H1 (cell line): ENCODE measurements around the gene DIAPH1. TPM values are rescaled to one million over a fixed set of nuclear protein-coding genes. Genes with fewer than 3 reads are reported as not detected.
A peak's percentile ranks its signal among the peaks of the same experiment; 100 is the strongest.

Source experiments
- ASH2L ChIP-seq: fragments of 200-600, 300-600 bp; sonication (generic); IDR thresholded peaks from one replicate; pipeline ENCODE4 v1.7.1; 2017; ENCODE audit warnings: low read length
- ATF2 ChIP-seq: IDR thresholded peaks from 2 replicates; pipeline ENCODE4 v1.6.1; 2012; ENCODE audit warnings: low read length, inconsistent platforms
- ATF3 ChIP-seq: IDR thresholded peaks from 2 replicates; pipeline ENCODE4 v1.6.1; 2011; ENCODE audit warnings: low read depth, mild to moderate bottlenecking, low read length; ENCODE audit not compliant: insufficient read depth
- BACH1 ChIP-seq: IDR thresholded peaks from 2 replicates; pipeline ENCODE4 v1.6.1; 2012; ENCODE audit warnings: low read length, improper control_type of control experiment
- CREB1 ChIP-seq: IDR thresholded peaks from 2 replicates; pipeline ENCODE4 v1.6.1; 2012; ENCODE audit warnings: inconsistent platforms
- CTCF ChIP-seq, 3 experiments: IDR thresholded peaks; 1 replicate in 2 of 3; 2 replicates in 1 of 3; pipeline versions ENCODE4 v1.5.1 to v1.6.1; 2011; ENCODE audit warnings: low read length in 3 of 3, mild to moderate bottlenecking in 3 of 3, inconsistent platforms in 2 of 3, low read depth in 1 of 3, moderate library complexity in 1 of 3; ENCODE audit not compliant: insufficient read depth in 1 of 3; ENCODE audit errors: control extremely low read depth in 1 of 3
- EP300 ChIP-seq, 2 experiments: IDR thresholded peaks; 1 replicate in 1 of 2; 2 replicates in 1 of 2; pipeline ENCODE4 v1.6.1; 2011 to 2012; ENCODE audit warnings: low read depth in 2 of 2, low read length in 2 of 2, mild to moderate bottlenecking in 2 of 2, borderline replicate concordance in 1 of 2, inconsistent platforms in 1 of 2, moderate library complexity in 1 of 2
- GTF2F1 ChIP-seq: IDR thresholded peaks from 2 replicates; pipeline ENCODE4 v1.6.1; 2012; ENCODE audit warnings: low read depth, low read length, improper control_type of control experiment, borderline replicate concordance
- JUN ChIP-seq: IDR thresholded peaks from 2 replicates; pipeline ENCODE4 v1.6.1; 2011; ENCODE audit warnings: low read depth, mild to moderate bottlenecking, improper control_type of control experiment, low read length
- JUND ChIP-seq: IDR thresholded peaks from 2 replicates; pipeline ENCODE4 v1.6.1; 2011; ENCODE audit warnings: mild to moderate bottlenecking, improper control_type of control experiment, low read length
- MAFK ChIP-seq: IDR thresholded peaks from 2 replicates; pipeline ENCODE4 v1.6.1; 2012; ENCODE audit warnings: low read depth, mild to moderate bottlenecking, improper control_type of control experiment, low read length
- NANOG ChIP-seq: IDR thresholded peaks from 2 replicates; pipeline ENCODE4 v1.6.1; 2011; ENCODE audit warnings: low read length, low read depth, mild to moderate bottlenecking, inconsistent platforms; ENCODE audit not compliant: insufficient read depth, poor library complexity, severe bottlenecking
- POLR2AphosphoS5 ChIP-seq: IDR thresholded peaks from 2 replicates; pipeline ENCODE4 v1.6.1; 2011; ENCODE audit warnings: low read depth, low read length
- TAF1 ChIP-seq: IDR thresholded peaks from 2 replicates; pipeline ENCODE4 v1.6.1; 2011; ENCODE audit warnings: mild to moderate bottlenecking, low read depth, low read length
- TBP ChIP-seq: IDR thresholded peaks from 2 replicates; pipeline ENCODE4 v1.6.1; 2011; ENCODE audit warnings: low read depth, low read length, improper control_type of control experiment
- YY1 ChIP-seq: IDR thresholded peaks from 2 replicates; pipeline ENCODE4 v1.6.1; 2011; ENCODE audit warnings: low read depth, mild to moderate bottlenecking, low read length
- polyA plus RNA-seq, 7 experiments: library from polyadenylated mRNA; depleted of rRNA in 3 of 7; stranded (reverse) in 5 of 7; unstranded in 2 of 7; fragments of >200 nt in 5 of 7; fragments of 200-250 nt in 2 of 7; gene quantifications; 1 replicate in 5 of 7; 2 replicates in 1 of 7; 4 replicates in 1 of 7; pipeline versions ENCODE4 v1.2.1 to v1.2.3, GENCODE V29; 2011 to 2013; ENCODE audit warnings: missing spikeins in 2 of 7, mixed read lengths in 2 of 7
- total RNA-seq: library from RNA; stranded (reverse); fragmentation: NEBNext Ultra II Directional; extraction: Animal tissue kit (Norgen Biotek cat#: 25700); gene quantifications from 2 replicates; pipeline ENCODE4 v1.2.1, GENCODE V29; 2021
- TF ChIP-seq, protein P1 (sequence below): IDR thresholded peaks from 2 replicates; pipeline ENCODE4 v1.6.1; 2011; ENCODE audit warnings: low read length, improper control_type of control experiment

DIAPH1 gene
- total and polyA plus RNA-seq, 2 of the 8 experiments (the other 6 are each of a cell fraction or from before 2014, with no cell fraction given) = 61.2 to 114 TPM

DNA sequence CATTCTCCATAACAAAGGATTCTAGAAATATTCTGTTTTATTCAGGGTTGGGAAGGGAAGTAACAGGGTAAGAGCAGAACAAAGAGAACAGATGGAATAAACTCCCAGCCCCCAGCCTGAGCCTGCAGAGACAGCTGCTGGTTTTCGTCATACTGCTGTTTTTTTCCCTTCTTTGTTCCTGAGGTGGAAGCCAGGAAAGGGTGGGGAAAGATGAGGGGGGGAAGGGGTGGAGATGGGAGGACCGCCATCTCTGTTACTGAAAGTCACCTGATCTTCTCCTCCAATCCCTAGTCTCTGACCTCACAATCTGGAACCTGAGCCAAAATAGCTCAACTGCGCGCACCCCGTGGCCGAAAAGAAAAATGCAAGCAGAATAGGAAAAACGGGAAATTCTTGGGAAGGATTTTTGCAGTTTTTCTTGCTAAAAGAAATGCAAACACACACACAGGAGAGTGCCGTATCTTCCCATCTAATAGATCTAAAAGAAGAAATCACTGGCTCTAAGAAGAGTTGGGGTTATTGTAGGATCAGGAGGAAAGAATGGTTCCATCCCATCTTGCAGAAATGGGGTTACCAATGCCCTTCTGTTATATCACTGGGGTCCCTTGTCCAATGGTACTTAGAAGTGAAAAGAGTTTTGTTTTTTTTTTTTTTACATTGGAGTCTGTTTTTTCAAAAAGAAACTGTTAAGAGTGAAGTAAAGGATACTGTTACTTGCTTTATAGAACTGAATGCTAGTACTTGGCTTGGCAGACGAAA lies 57.9 kb downstream of the DIAPH1 start (continued):
- TF ChIP-seq ATF2 (peak; percentile 99), TBP (peak; percentile 43; the same call in 1 of the 2 replicates), BACH1 (no peak), JUN (peak; percentile 64), EP300 (IDR thresholded peaks at IDR 0.05; ENCODE audit: borderline replicate concordance in 1 of 2, low read depth in 2 of 2, low read length in 2 of 2) (peak in 1 of 2 experiments; percentile 73; a peak in 1 of 3 replicates), ASH2L (peak; percentile 76), NANOG (no peak), GTF2F1 (no peak), CTCF (IDR thresholded peaks at IDR 0.05; ENCODE audit: control extremely low read depth in 1 of 3, insufficient read depth in 1 of 3, low read depth in 1 of 3, low read length in 3 of 3) (peak; percentile 48 to 90 (median 77)), YY1 (peak; percentile 85; the same call in 1 of the 2 replicates), POLR2AphosphoS5 (0 out of 2 replicates have a peak, but pooled peaks have one; percentile 43), JUND (peak; percentile 79; the same call in 1 of the 2 replicates), MAFK (no peak), ATF3 (peak; percentile 50; the same call in 1 of the 2 replicates), TAF1 (peak; percentile 67), CREB1 (peak; percentile 82)
- TF ChIP-seq, protein P1, sequence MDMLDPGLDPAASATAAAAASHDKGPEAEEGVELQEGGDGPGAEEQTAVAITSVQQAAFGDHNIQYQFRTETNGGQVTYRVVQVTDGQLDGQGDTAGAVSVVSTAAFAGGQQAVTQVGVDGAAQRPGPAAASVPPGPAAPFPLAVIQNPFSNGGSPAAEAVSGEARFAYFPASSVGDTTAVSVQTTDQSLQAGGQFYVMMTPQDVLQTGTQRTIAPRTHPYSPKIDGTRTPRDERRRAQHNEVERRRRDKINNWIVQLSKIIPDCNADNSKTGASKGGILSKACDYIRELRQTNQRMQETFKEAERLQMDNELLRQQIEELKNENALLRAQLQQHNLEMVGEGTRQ = peak; percentile 87
- TF ChIP-seq, all 59 proteins: peak for 18
